ENCODE measurements around the gene EFNB1. TPM values are rescaled to one million over a fixed set of nuclear protein-coding genes. Genes with fewer than 3 reads are reported as not detected.

EFNB1 gene
- total and polyA plus RNA-seq, 2 of the 8 experiments (the other 6 are each of a cell fraction or from before 2014, with no cell fraction given): 2.3 to 5.4 TPM

- H3K23me2 ChIP-seq (ENCODE audit: low read depth, low read length): peaks cover 6% of the 10 kb centered on the region; the same call in 1 of the 2 replicates
- H2AK5ac ChIP-seq (ENCODE audit: low read depth, low read length): no peak overlapping the region
- H3K56ac ChIP-seq (replicated peaks; ENCODE audit: insufficient read length, low read depth, low read length): no peak overlapping the region
- H4K91ac ChIP-seq (replicated peaks; ENCODE audit: insufficient read length, low read length): no peak overlapping the region
- FAIRE-seq (no peak), DNase-seq (ENCODE audit: low read depth in 1 of 2, low spot score in 2 of 2) (no peak)
- H2AFZ ChIP-seq (ENCODE audit: low read length): no peak overlapping the region
- ChIA-PET CTCF (ENCODE audit: partially characterized antibody) (interaction anchor here (0.6 to 3.5 kb wide), 6 partner anchors 10 to 449 kb away, joined by 3 to 11 read pairs (median 3); no protein-coding TSS in a partner anchor), POLR2A (ENCODE audit: partially characterized antibody) (no interaction called here)
- WGBS, 2 experiments (ENCODE audit: extremely low coverage in 1 of 2, insufficient coverage in 1 of 2, insufficient read length in 1 of 2, insufficient replicate concordance in 2 of 2, low coverage in 1 of 2, low lambda C conversion rate in 2 of 2, missing lambda C conversion rate in 1 of 2): 79% methylated on average over 4 of the region's 4 CpGs; no CpG with 5 or more reads in 1 of the 2 experiments
- H3K27me3 ChIP-seq (replicated peaks in 1 of 4; ENCODE audit: control insufficient read depth in 3 of 4, extremely low read depth in 1 of 4, insufficient read depth in 3 of 4, low read length in 3 of 4): peaks cover 35 to 62% (median 61%) of the 10 kb centered on the region in 4 experiments
- no peak overlapping the region for H2BK15ac ChIP-seq (ENCODE audit: low read length)
- no peak overlapping the region for H2BK5ac ChIP-seq (ENCODE audit: low read depth, low read length)
- H3K4me1 ChIP-seq (replicated peaks in 1 of 4; ENCODE audit: control insufficient read depth in 3 of 4, insufficient read depth in 4 of 4, low read length in 3 of 4): peaks cover 0 to 10% (median 5%) of the 10 kb centered on the region in 4 experiments; a peak in 5 of 7 replicates
- no peak overlapping the region for H4K5ac ChIP-seq (ENCODE audit: insufficient read length, low read depth, low read length)
- H3K9me3 ChIP-seq (ENCODE audit: insufficient read depth in 2 of 2, low read depth in 1 of 2, low read length in 1 of 2): no peaks in the 10 kb centered on the region; a peak in 1 of 4 replicates
- no peak overlapping the region for H3K27ac ChIP-seq (ENCODE audit: low read depth, low read length)
- H3K79me2 ChIP-seq (ENCODE audit: control insufficient read depth in 1 of 2, insufficient read depth in 2 of 2, low read length in 2 of 2): no peaks in the 10 kb centered on the region
- H2BK20ac ChIP-seq (ENCODE audit: low read length): no peak overlapping the region
- H2BK120ac ChIP-seq (replicated peaks; ENCODE audit: low read depth, low read length): no peak overlapping the region
- H3K4me2 ChIP-seq (ENCODE audit: insufficient read depth in 1 of 2, low read depth in 2 of 2, low read length in 2 of 2): no peak overlapping the region
- no peak overlapping the region for H3K4me3 ChIP-seq (ENCODE audit: extremely low read depth in 1 of 4, insufficient read depth in 2 of 4, low read depth in 3 of 4, low read length in 4 of 4)
- H3K4ac ChIP-seq (replicated peaks; ENCODE audit: insufficient read length, low read depth, low read length): no peak overlapping the region
- H3K9ac ChIP-seq (replicated peaks in 1 of 4; ENCODE audit: extremely low read depth in 1 of 4, low read depth in 3 of 4, low read length in 3 of 4): no peak overlapping the region
- peaks cover 15 to 23% of the 10 kb centered on the region in 2 experiments for H4K20me1 ChIP-seq (replicated peaks in 1 of 2; ENCODE audit: control insufficient read depth in 1 of 2, insufficient read depth in 2 of 2, low read length in 2 of 2)
- H3K18ac ChIP-seq (ENCODE audit: extremely low read depth, low read length): no peak overlapping the region
- no peaks in the 10 kb centered on the region for H3K79me1 ChIP-seq (ENCODE audit: low read depth, low read length)
- H3K23ac ChIP-seq (ENCODE audit: insufficient read length): no peak overlapping the region
- H3K36me3 ChIP-seq (ENCODE audit: control insufficient read depth in 2 of 4, insufficient read depth in 4 of 4, low read length in 3 of 4): no peaks in the 10 kb centered on the region
- no peak overlapping the region for H2BK12ac ChIP-seq (ENCODE audit: low read depth, low read length)
- no peak overlapping the region for H3K14ac ChIP-seq (ENCODE audit: insufficient read length)
- no peak overlapping the region for H4K8ac ChIP-seq (ENCODE audit: extremely low read depth, insufficient read depth, low read length)
- no peak for TF ChIP-seq USF2 (IDR thresholded peaks at IDR 0.05; ENCODE audit: low read length)
- TF ChIP-seq EP300 (IDR thresholded peaks at IDR 0.05; ENCODE audit: borderline replicate concordance in 1 of 2, low read depth in 2 of 2, low read length in 2 of 2): no peak
Observed at GRCh38 chrX:68833855-68834331, 5.1 kb downstream of the EFNB1 start.
